ENCODE data around the gene CASR.

CASR gene

DNA sequence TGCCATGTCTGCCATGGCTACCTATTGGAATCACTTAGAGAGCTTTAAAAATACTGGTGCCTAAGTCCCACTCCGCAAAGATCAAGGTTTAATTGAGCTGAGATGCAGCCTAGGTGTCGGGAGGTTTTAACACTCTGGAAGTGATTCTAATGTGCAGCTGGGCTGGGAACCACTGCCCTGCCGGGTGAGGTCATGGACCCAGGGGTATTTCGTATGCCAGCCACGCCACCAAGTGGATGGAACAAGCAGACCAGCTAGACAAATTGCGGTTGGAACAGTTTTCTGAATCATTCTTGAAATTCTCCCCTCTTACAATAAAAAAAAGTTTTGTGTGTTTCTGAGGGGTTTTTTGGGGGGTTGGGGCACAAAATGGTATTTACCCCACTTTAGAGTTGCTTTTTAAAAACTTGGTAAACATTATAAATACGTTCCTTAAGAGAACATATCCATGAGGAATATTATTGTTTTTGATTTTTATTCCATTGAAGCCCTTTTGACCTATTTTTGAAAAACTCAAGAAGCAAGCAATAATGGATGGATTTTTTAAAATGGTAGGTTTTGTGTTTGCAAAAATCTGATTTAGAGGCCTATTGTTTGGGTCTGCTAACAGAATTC is 75.4 kb downstream of the CASR start:
- DNase-seq (ENCODE audit: low read depth in 2 of 2) = no peak

DNA sequence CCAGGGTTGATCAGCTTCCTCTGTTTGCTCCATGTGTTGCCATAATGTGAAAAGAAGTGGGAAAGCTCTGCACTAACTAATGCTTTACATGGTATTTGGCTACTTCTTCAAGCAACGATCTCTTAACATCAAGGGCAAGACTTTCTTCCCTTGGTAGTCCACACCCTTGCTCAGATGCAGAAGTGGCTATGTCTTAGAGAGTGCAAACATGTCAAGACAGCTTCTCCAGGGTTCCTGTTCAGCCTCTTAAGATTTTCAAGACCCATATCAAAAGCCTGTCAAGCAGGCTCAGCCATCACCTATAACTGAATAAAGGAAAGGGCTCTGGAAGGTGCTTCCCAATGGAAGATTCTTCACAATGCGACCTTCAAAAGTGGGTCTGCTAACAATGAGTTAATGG is 76.7 kb downstream of the CASR start:
- DNase-seq (ENCODE audit: low read depth in 2 of 2) = no peak

GRCh38 chr3:122263058-122263457 is 79.6 kb downstream of the CASR start:
- no peak for DNase-seq (ENCODE audit: low read depth in 2 of 2)

DNA sequence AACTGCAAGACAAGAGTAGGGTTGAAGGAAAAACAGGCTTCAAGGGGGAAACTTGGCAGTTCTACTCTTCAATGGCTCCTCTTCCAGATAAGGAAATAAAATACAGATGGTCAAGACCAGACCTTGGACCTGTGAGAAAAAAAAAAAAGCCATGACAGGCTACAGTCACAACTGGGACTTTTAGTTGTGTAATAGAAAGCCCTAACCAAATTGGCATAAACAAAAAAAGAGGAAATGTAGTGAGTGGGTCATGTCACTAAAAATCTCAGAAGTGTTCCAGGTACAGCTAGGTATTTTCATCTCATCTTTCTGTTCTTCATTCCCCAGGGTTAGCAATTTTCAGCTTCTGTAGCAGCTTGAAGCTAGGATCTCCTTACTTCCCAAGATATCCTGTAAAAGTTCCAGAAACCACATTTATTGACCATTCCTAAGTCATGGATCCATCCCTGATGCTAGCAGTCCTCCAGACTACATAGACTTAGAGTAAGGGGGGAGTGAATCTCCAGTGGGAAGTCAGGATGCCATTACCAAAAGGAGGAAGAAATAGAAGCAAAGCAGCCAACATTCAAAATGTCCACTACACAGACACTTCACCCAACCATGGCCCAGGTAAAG is 80.6 kb downstream of the CASR start:
- no peak for DNase-seq (ENCODE audit: low read depth in 2 of 2)

DNA sequence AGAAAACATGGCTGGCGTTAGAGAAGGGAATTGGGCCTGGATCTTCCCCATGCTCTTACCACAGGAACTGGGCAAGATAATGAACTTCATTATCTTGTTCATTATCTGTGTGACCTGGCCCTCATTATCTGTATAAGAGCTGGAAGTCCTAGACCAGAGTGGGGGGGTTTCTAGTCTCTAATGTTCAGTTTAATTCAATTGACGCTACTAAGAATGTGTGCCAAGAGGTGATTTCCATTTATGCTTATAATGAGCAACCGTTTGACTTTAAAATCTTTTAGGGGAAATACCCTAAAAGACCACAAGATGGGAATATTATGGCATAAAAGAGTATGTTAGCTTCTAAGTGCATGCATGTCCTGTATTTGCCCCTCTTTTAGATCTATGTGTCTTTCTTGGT is 82.5 kb downstream of the CASR start:
- no peak for DNase-seq (ENCODE audit: low read depth in 2 of 2)

- no peak for DNase-seq (ENCODE audit: low read depth in 2 of 2)
Measured at GRCh38 chr3:122268257-122269024, 85.0 kb downstream of the CASR start.

DNA sequence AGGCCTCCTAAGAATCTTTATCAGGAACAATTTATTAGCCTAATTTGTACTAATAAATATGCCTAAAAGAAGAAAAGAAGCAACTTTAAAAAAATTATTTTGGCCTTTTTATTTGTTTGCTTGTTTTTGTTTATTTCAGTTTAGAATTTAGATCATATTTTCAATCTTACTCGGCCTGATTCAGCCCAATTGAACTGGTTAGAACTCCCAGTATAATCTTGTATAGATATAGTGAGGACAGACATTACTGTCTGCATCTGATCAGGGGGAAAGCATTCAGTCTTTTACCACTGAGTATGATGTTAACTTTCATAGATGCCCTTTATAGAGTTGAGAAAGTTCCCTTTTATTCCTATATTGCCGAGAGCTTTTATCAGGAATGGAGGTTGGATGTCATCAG is 85.6 kb downstream of the CASR start:
- DNase-seq (ENCODE audit: low read depth in 2 of 2) = no peak

DNA sequence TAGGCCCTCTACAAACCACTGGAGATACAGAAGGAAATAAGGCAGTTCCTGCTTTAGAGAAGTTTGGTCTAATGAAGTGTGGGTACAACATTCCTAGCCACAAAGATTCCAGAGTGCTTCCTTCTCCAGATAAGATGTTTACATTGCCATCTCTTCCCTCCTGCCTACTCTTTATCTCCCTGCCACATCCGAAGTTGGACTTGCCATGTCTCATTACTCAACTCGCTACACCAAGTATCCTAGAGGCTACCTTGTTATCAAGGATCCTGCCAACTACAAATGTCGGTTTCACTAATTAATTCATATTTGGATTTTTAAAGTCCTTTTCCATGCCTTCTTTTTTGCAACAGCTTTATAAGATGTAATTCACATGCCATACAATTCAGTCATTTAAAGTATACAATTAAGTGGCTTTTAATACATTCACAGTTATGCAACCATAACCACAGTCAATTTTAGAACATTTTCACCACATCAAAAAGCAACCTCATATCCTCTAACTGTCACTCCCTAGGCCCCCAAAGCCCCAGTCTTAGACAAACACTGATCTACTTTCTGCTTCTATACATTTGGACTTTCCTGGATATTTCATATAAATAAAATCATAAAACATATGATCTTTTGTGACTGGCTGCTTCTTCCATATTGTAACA is 87.9 kb downstream of the CASR start:
- no peak for DNase-seq (ENCODE audit: low read depth in 2 of 2)

DNA sequence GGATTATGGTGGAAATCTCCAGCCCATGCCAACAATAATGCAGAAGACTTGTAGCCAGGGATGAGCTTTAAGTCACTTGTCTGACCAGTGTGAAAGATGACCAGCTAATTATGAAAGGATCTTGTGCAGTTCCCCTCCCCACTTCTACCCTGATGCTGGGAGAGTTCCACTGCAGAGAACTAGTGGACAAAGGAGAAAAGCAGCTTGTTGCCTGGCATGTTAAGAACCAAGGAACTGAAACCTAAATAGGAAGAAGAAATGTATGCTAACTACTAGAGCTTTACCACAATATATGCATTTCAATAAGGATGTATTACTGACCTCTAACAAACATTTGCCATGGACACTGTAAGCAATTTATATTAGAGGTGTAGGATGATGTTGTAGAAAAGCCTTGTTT is 89.4 kb downstream of the CASR start:
- DNase-seq (ENCODE audit: low read depth in 2 of 2) = no peak

DNA sequence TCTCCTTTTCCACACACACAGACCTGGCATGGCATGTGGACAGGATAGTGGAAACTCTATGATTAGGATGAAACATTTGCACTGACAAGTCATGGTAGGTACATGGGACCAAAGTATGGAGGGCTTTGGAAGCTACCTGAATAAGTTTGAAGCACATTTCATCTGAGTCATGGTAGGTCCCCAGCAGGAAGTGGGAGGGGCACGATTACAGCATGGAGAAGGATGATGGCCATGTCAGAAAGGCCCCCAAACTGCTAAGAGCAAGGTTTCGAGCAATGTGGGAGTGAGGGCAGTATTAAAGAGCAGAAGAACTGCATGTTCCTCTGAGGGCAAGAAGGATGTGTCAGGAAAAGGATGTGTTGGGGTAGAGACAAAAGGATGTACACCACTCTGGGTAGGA is 90.0 kb downstream of the CASR start:
- no peak for DNase-seq (ENCODE audit: low read depth in 2 of 2)

DNA sequence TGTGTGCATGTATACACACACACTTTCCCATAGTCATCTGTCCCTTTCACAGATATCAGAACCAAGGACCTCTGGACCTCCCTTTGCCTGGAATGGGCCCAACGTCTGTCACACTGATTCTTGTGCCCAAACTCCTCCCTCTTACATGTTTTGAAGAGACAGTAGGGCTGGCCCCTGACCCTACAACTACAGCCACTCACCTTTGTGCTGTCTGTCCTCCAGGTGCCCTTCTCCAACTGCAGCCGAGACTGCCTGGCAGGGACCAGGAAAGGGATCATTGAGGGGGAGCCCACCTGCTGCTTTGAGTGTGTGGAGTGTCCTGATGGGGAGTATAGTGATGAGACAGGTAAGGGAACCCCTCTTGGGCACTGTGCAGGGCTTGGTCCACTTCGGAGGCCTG is 98.4 kb downstream of the CASR start:
- DNase-seq (ENCODE audit: low read depth in 2 of 2) = no peak

DNA sequence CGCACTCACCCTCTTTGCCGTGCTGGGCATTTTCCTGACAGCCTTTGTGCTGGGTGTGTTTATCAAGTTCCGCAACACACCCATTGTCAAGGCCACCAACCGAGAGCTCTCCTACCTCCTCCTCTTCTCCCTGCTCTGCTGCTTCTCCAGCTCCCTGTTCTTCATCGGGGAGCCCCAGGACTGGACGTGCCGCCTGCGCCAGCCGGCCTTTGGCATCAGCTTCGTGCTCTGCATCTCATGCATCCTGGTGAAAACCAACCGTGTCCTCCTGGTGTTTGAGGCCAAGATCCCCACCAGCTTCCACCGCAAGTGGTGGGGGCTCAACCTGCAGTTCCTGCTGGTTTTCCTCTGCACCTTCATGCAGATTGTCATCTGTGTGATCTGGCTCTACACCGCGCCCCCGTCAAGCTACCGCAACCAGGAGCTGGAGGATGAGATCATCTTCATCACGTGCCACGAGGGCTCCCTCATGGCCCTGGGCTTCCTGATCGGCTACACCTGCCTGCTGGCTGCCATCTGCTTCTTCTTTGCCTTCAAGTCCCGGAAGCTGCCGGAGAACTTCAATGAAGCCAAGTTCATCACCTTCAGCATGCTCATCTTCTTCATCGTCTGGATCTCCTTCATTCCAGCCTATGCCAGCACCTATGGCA is 100.5 kb downstream of the CASR start:
- DNase-seq (ENCODE audit: low read depth in 2 of 2) = no peak

DNA sequence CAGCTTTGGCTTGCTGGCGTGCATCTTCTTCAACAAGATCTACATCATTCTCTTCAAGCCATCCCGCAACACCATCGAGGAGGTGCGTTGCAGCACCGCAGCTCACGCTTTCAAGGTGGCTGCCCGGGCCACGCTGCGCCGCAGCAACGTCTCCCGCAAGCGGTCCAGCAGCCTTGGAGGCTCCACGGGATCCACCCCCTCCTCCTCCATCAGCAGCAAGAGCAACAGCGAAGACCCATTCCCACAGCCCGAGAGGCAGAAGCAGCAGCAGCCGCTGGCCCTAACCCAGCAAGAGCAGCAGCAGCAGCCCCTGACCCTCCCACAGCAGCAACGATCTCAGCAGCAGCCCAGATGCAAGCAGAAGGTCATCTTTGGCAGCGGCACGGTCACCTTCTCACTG is 101.0 kb downstream of the CASR start:
- no peak for DNase-seq (ENCODE audit: low read depth in 2 of 2)

DNA sequence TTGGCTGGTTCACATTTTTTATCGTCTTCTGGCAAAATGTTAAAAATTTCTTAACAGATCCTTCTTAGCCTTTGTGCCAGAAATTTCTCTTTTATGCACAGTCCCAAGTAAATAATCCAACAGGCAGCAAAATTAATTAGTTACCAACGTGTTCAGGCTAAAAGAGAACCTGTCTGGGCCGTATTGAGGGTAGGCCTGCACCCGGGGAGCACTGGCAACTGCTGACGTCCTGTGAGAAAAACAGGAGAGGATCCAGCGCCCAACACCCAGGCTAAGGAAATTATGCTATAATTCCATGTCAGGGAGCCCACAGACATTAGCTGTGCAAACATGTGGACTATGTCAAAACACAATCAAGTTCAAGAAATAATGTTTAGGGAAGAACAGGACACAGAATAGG is 110.9 kb downstream of the CASR start:
- no peak for DNase-seq (ENCODE audit: low read depth in 2 of 2)

DNA sequence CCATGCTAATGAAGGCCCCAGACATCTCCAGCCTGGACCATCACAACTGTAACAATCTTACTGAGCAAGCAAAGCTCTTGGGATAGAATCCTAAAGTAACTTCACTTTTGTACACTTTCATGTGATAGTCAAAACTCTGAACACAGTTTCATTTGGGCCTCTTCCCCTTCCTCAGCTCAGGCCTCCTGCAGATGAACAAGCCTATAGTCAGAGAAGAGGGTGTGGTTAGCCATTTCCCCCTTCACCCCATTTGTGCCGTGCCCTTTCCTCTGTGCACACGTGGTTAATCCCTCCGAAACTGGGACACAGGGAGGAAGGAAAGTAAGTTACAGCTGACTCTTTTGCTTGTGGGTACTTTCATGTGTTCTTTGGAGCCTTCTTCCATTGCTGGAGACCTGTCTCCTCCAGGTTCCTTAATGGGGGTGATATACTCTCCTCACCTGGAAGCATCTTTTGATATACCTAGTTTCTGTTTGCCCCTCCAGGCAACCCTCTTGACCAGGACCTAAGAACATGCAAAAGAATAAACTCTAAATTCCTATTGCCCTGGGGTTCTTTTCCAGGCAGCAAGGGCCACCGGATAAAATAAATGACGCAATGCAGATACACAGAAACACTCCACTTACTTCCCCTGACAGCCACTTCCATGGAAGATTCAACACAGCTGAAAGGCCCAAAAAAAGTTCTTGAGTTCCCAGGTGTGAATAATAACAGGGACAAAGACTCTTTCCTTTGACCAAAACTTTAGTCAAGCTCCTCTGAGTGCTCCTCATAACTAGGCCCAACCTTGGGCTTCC is 112.0 kb downstream of the CASR start:
- no peak for DNase-seq (ENCODE audit: low read depth in 2 of 2)

DNA sequence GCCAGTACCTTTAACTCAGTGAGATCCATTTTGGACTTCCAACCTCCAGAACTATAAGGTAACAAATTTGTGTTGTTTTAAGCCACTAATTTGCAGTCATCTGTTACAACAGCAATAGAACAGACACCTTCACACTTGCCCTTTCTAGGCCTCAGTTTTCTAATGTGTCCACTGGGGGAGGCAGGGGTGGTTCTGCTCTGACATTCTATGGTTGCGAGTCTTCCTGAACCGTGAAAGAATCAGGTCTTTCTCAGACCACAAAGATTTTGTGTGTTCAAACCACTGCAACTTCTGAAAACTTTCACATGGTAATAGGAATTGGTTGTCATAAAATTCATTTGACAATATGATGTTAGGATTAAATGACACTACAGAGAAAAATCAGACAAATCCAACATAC is 114.8 kb downstream of the CASR start:
- DNase-seq (ENCODE audit: low read depth in 2 of 2) = no peak

DNA sequence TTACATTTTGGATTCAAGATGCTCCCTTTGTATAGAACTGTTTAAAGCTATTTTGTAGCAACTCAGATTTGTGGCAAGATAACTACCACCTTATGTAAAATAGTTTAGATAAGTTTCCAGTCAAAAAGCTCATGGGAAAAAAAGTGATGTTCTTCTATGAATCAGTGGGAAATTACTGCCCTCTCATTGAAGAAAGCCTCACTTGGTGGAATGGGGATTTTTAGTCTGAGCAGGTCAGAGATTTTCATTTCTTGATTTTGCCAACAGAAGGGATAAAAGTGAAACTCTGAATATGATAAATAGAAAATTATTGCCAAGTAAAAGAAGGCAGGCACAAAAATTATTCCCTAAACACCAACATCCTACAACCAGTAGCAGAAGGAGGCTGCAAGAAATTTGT is 115.7 kb downstream of the CASR start:
- no peak for DNase-seq (ENCODE audit: low read depth in 2 of 2)

- DNase-seq (ENCODE audit: low read depth in 2 of 2) = no peak
Measured at GRCh38 chr3:122299872-122300460, 116.5 kb downstream of the CASR start.

DNA sequence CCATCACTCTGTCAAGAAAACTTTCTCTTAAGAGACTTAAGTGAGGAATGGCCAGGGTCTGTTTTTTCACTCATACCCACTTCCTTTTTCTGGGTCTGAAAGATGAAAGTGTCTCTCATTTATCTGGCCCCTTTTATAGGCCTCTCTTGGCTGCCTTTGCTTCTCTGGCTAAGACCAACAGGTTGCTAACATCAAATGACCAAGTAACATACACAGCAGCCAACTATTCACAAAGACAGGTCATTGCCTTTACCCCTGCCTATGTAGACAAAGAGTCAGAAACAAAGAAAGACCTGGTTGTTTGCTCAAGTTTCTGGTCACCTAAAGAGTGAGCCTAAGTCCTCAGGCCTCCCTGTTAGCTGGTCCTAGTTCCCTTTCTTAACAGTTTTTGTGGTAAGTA is 117.6 kb downstream of the CASR start:
- DNase-seq (ENCODE audit: low read depth in 2 of 2) = no peak

DNA sequence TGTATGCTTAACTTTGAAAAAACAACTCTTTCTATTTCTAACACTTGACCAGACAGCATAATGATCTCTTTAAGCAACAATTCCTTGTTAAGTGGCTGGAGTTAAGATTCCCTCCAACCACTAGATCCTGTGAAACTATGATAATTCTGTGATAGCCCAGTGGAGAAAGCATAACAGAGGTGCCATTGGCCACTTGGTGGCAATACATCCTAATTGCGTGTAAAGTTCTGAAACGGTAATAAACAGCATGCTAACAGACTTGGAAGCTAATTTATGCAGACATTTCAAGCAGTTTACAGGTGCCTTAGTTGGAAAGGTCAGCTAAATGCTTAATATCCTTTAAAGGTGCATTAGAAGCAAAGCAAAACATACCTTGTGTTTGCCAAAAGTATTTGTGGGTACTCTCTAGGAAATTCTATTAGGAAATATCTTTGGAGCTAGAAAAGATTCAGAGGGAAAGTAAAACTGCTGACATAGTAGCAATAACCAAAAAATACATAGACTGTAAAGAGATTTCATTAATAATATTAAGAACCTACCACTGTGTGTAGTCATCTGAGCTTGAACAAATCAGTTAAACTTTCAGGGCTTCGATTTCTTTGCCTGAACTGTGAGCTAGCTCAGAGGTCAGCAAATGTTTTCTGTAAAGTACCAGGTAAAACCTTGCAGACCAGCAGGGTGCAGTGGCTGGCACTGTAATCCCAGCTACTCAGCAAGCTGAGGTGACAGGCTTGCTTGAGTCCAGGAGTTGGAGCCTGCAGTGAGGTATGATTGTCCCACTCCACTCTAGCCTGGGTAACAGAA is 122.6 kb downstream of the CASR start:
- no peak for DNase-seq (ENCODE audit: low read depth in 2 of 2)

All from stimulated activated CD4-positive, alpha-beta T cell treated with anti-CD3 and anti-CD28 coated beads, Interleukin-1b, Interleukin-23, amount 100 ng/mL, for 1 hour (primary cell).